SU-DHL-6 (cell line): ENCODE data around the gene TMEM151A.
"Not testable (repeated sequence)": the region's sequence is repeated elsewhere in the genome, so short reads cannot be mapped to it uniquely, and the experiment has no call there.

Source experiments
- EZH2phosphoT487 ChIP-seq: fragments of 200-600 bp; sonication (generic), shearing (Covaris generic); conservative IDR thresholded peaks from 2 replicates; pipeline ENCODE4 v1.6.1; 2018; ENCODE audit warnings: mild to moderate bottlenecking, antibody characterized with exemption, low read length, moderate library complexity, mixed read lengths
- TF ChIP-seq, protein P1 (sequence below): fragments of 200-600 bp; sonication (generic); IDR thresholded peaks from one replicate; pipeline ENCODE4 v1.5.1; 2017; ENCODE audit warnings: antibody characterized with exemption, mild to moderate bottlenecking, low read length, moderate library complexity; ENCODE audit not compliant: insufficient read depth, poor library complexity, severe bottlenecking

DNA sequence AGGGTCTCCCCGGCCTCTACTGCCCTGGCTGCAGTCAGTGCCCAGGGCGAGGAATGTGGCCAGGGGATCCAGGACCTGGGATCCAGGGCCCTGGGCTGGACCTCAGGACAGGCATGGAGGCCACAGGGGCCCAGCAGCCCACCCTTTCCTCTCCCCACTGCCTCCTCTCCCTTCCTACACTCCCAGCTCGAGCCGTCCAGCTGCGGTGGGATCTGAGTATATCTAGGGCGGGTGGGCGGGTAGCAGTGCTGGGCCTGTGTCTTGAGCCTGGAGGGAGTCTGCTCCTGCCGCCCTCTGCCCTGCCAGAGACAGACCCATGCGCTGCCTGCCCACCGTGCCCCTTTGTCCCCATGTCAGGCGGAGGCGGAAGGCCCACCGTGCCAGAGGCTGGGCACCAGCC is 15.1 kb upstream of the TMEM151A start:
- TF ChIP-seq, protein P1, sequence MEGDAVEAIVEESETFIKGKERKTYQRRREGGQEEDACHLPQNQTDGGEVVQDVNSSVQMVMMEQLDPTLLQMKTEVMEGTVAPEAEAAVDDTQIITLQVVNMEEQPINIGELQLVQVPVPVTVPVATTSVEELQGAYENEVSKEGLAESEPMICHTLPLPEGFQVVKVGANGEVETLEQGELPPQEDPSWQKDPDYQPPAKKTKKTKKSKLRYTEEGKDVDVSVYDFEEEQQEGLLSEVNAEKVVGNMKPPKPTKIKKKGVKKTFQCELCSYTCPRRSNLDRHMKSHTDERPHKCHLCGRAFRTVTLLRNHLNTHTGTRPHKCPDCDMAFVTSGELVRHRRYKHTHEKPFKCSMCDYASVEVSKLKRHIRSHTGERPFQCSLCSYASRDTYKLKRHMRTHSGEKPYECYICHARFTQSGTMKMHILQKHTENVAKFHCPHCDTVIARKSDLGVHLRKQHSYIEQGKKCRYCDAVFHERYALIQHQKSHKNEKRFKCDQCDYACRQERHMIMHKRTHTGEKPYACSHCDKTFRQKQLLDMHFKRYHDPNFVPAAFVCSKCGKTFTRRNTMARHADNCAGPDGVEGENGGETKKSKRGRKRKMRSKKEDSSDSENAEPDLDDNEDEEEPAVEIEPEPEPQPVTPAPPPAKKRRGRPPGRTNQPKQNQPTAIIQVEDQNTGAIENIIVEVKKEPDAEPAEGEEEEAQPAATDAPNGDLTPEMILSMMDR: not testable (repeated sequence)
- not testable (repeated sequence) for TF ChIP-seq EZH2phosphoT487
